H1 (cell line): ENCODE data around the gene RAB4B. TPM values are rescaled to one million over a fixed set of nuclear protein-coding genes. Genes with fewer than 3 reads are reported as not detected.

Experiments used
- CTCF ChIA-PET: fragments of 300-600 bp; sonication (Branson Sonifier 250); formaldehyde crosslinking; loops from one replicate; lab custom pipeline; 2021; ENCODE audit not compliant: partially characterized antibody; lab: Charles Lee
- POLR2A ChIA-PET: fragments of 300-600 bp; sonication (Branson Sonifier 250); formaldehyde crosslinking; loops from one replicate; lab custom pipeline; 2021; ENCODE audit warnings: inconsistent platforms; ENCODE audit not compliant: partially characterized antibody; lab: Charles Lee
- DNase-seq, 2 experiments: peaks; one replicate each; pipeline versions ENCODE4 v3.0.0 to v3.0.0-alpha.2; 2010 to 2022; ENCODE audit warnings: low spot score in 2 of 2, low read depth in 1 of 2, mixed read lengths in 1 of 2
- FAIRE-seq: peaks from 2 replicates; lab custom pipeline; 2011; peaks lifted over from hg19 to GRCh38; lab: Jason Lieb, UNC
- H2AFZ ChIP-seq: 2 replicates; pipeline ENCODE4 v1.8.1; 2012; ENCODE audit warnings: low read length, inconsistent platforms
- H2AK5ac ChIP-seq: 2 replicates; pipeline ENCODE4 v1.6.1; 2013; ENCODE audit warnings: low read depth, low read length
- H2BK120ac ChIP-seq: replicated peaks from 2 replicates; pipeline ENCODE3; 2013; ENCODE audit warnings: low read depth, low read length, inconsistent platforms
- H2BK12ac ChIP-seq: 2 replicates; pipeline ENCODE4 v1.6.1; 2013; ENCODE audit warnings: low read depth, low read length
- H2BK15ac ChIP-seq: 2 replicates; pipeline ENCODE4 v1.6.1; 2013; ENCODE audit warnings: low read length
- H2BK20ac ChIP-seq: 2 replicates; pipeline ENCODE4 v1.6.1; 2013; ENCODE audit warnings: low read length
- H2BK5ac ChIP-seq: 2 replicates; pipeline ENCODE4 v1.6.1; 2013; ENCODE audit warnings: low read depth, low read length
- H3K14ac ChIP-seq: 2 replicates; pipeline ENCODE4 v1.6.1; 2013; ENCODE audit warnings: inconsistent platforms; ENCODE audit not compliant: insufficient read length
- H3K18ac ChIP-seq: 2 replicates; pipeline ENCODE4 v1.6.1; 2013; ENCODE audit warnings: low read length; ENCODE audit errors: extremely low read depth
- H3K23ac ChIP-seq: 2 replicates; pipeline ENCODE4 v1.6.1; 2013; ENCODE audit warnings: inconsistent platforms; ENCODE audit not compliant: insufficient read length
- H3K23me2 ChIP-seq: 2 replicates; pipeline ENCODE4 v1.6.1; 2013; ENCODE audit warnings: low read depth, low read length
- H3K27ac ChIP-seq: 2 replicates; pipeline ENCODE4 v1.6.1; 2011; ENCODE audit warnings: low read depth, low read length, inconsistent platforms
- H3K27me3 ChIP-seq, 4 experiments: replicated peaks in 1 of 4; 1 replicate in 1 of 4; 2 replicates in 3 of 4; pipeline versions ENCODE4 v1.6.1 to v1.8.1; 2011 to 2013; ENCODE audit warnings: low read length in 3 of 4, mild to moderate bottlenecking in 3 of 4, inconsistent platforms in 2 of 4, mixed read lengths in 2 of 4, moderate library complexity in 1 of 4; ENCODE audit not compliant: control insufficient read depth in 3 of 4, insufficient read depth in 3 of 4; ENCODE audit errors: extremely low read depth in 1 of 4
- H3K36me3 ChIP-seq, 4 experiments: 2 replicates each; pipeline versions ENCODE4 v1.6.1 to v1.8.1; 2011 to 2013; ENCODE audit warnings: mild to moderate bottlenecking in 4 of 4, low read length in 3 of 4, moderate library complexity in 2 of 4, control low read depth in 1 of 4, inconsistent platforms in 1 of 4; ENCODE audit not compliant: insufficient read depth in 4 of 4, control insufficient read depth in 2 of 4
- H3K4ac ChIP-seq: replicated peaks from 2 replicates; pipeline ENCODE3; 2013; ENCODE audit warnings: low read length, low read depth, mixed read lengths, inconsistent platforms; ENCODE audit not compliant: insufficient read length
- H3K4me1 ChIP-seq, 4 experiments: replicated peaks in 1 of 4; 1 replicate in 1 of 4; 2 replicates in 3 of 4; pipeline versions ENCODE4 v1.6.1 to v1.8.1; 2011 to 2013; ENCODE audit warnings: low read length in 3 of 4, inconsistent platforms in 2 of 4, mixed read lengths in 1 of 4; ENCODE audit not compliant: insufficient read depth in 4 of 4, control insufficient read depth in 3 of 4
- H3K4me2 ChIP-seq, 2 experiments: 2 replicates each; pipeline versions ENCODE4 v1.6.1 to v1.8.1; 2011 to 2013; ENCODE audit warnings: low read depth in 2 of 2, low read length in 2 of 2, control low read depth in 1 of 2, inconsistent platforms in 1 of 2, mild to moderate bottlenecking in 1 of 2; ENCODE audit not compliant: insufficient read depth in 1 of 2
- H3K4me3 ChIP-seq, 4 experiments: fragments of 200-600, 300-600 bp in 1 of 4; sonication (generic), shearing (Covaris generic), sonication (Bioruptor Twin) in 1 of 4; 2 replicates each; pipeline versions ENCODE4 v1.5.1 to v1.8.1; 2011 to 2016; ENCODE audit warnings: low read length in 4 of 4, low read depth in 3 of 4, control low read depth in 2 of 4, inconsistent platforms in 2 of 4, mild to moderate bottlenecking in 2 of 4, mixed read lengths in 1 of 4, moderate library complexity in 1 of 4; ENCODE audit not compliant: insufficient read depth in 2 of 4; ENCODE audit errors: extremely low read depth in 1 of 4
- H3K56ac ChIP-seq: replicated peaks from 2 replicates; pipeline ENCODE3; 2013; ENCODE audit warnings: low read depth, mild to moderate bottlenecking, mixed read lengths, low read length, inconsistent platforms; ENCODE audit not compliant: insufficient read length
- H3K79me1 ChIP-seq: 2 replicates; pipeline ENCODE4 v1.6.1; 2013; ENCODE audit warnings: low read depth, low read length, control low read depth
- H3K79me2 ChIP-seq, 2 experiments: 2 replicates each; pipeline versions ENCODE4 v1.6.1 to v1.8.1; 2012 to 2013; ENCODE audit warnings: low read length in 2 of 2, mild to moderate bottlenecking in 2 of 2, inconsistent platforms in 1 of 2; ENCODE audit not compliant: insufficient read depth in 2 of 2, control insufficient read depth in 1 of 2
- H3K9ac ChIP-seq, 4 experiments: replicated peaks in 1 of 4; 1 replicate in 1 of 4; 2 replicates in 3 of 4; pipeline versions ENCODE4 v1.6.1 to v1.8.1; 2011 to 2013; ENCODE audit warnings: low read depth in 3 of 4, low read length in 3 of 4, control low read depth in 2 of 4, mild to moderate bottlenecking in 2 of 4, moderate library complexity in 2 of 4, inconsistent platforms in 1 of 4; ENCODE audit errors: extremely low read depth in 1 of 4
- H3K9me3 ChIP-seq, 2 experiments: 2 replicates each; pipeline versions ENCODE4 v1.6.1 to v1.8.1; 2012 to 2013; ENCODE audit warnings: mild to moderate bottlenecking in 2 of 2, moderate library complexity in 2 of 2, control low read depth in 1 of 2, inconsistent platforms in 1 of 2, low read depth in 1 of 2, low read length in 1 of 2, mixed read lengths in 1 of 2; ENCODE audit not compliant: insufficient read depth in 2 of 2
- H4K20me1 ChIP-seq, 2 experiments: replicated peaks in 1 of 2; 2 replicates each; pipeline versions ENCODE3 to v1.8.1; 2011 to 2013; ENCODE audit warnings: inconsistent platforms in 2 of 2, low read length in 2 of 2, mild to moderate bottlenecking in 1 of 2; ENCODE audit not compliant: insufficient read depth in 2 of 2, control insufficient read depth in 1 of 2
- H4K5ac ChIP-seq: 2 replicates; pipeline ENCODE4 v1.6.1; 2013; ENCODE audit warnings: low read length, low read depth, mixed read lengths, inconsistent platforms; ENCODE audit not compliant: insufficient read length
- H4K8ac ChIP-seq: 2 replicates; pipeline ENCODE4 v1.8.0; 2013; ENCODE audit warnings: mild to moderate bottlenecking, moderate library complexity, low read length, inconsistent platforms; ENCODE audit not compliant: insufficient read depth; ENCODE audit errors: extremely low read depth
- H4K91ac ChIP-seq: replicated peaks from 2 replicates; pipeline ENCODE3; 2013; ENCODE audit warnings: low read length, mixed read lengths, inconsistent platforms; ENCODE audit not compliant: insufficient read length
- JUND ChIP-seq: IDR thresholded peaks from 2 replicates; pipeline ENCODE4 v1.6.1; 2011; ENCODE audit warnings: mild to moderate bottlenecking, improper control_type of control experiment, low read length
- KDM1A ChIP-seq: fragments of 200-600, 300-600 bp; sonication (generic); IDR thresholded peaks from 2 replicates; pipeline ENCODE4 v1.7.1; 2016; ENCODE audit warnings: mild to moderate bottlenecking, low read length, borderline replicate concordance
- POLR2A ChIP-seq, 2 experiments: IDR thresholded peaks; 1 replicate in 1 of 2; 2 replicates in 1 of 2; pipeline ENCODE4 v1.6.1; 2011; ENCODE audit warnings: low read depth in 2 of 2, low read length in 2 of 2, mild to moderate bottlenecking in 2 of 2; ENCODE audit errors: control extremely low read depth in 1 of 2
- WGBS, 2 experiments: shearing (Covaris generic) in 1 of 2; methylation state at CpG; one replicate each; pipeline versions ENCODE4 v1.1.6 to v1.1.7; 2013 to 2015; ENCODE audit warnings: low lambda C conversion rate in 2 of 2, mixed read lengths in 2 of 2, inconsistent platforms in 1 of 2, low coverage in 1 of 2, missing lambda C conversion rate in 1 of 2; ENCODE audit not compliant: insufficient replicate concordance in 2 of 2, insufficient coverage in 1 of 2, insufficient read length in 1 of 2; ENCODE audit errors: extremely low coverage in 1 of 2, missing lambda C conversion rate in 1 of 2; 5-methylcytosine and 5-hydroxymethylcytosine counted together
- polyA plus RNA-seq, 7 experiments: library from polyadenylated mRNA; depleted of rRNA in 3 of 7; stranded (reverse) in 5 of 7; unstranded in 2 of 7; fragments of >200 nt in 5 of 7; fragments of 200-250 nt in 2 of 7; gene quantifications; 1 replicate in 5 of 7; 2 replicates in 1 of 7; 4 replicates in 1 of 7; pipeline versions ENCODE4 v1.2.1 to v1.2.3, GENCODE V29; 2011 to 2013; ENCODE audit warnings: missing spikeins in 2 of 7, mixed read lengths in 2 of 7
- total RNA-seq: library from RNA; stranded (reverse); fragmentation: NEBNext Ultra II Directional; extraction: Animal tissue kit (Norgen Biotek cat#: 25700); gene quantifications from 2 replicates; pipeline ENCODE4 v1.2.1, GENCODE V29; 2021

RAB4B gene
- total and polyA plus RNA-seq, 2 of the 8 experiments (the other 6 are each of a cell fraction or from before 2014, with no cell fraction given), result 15.9 to 28.6 TPM

- Histone ChIP-seq H4K91ac (no peak overlapping the region), H3K14ac (no peak overlapping the region), H4K8ac (no peak overlapping the region), H3K4me3 (no peak overlapping the region), H2AK5ac (no peak overlapping the region), H3K79me1 (no peaks in the 10 kb centered on the region), H4K20me1 (no peaks in the 10 kb centered on the region), H4K5ac (no peak overlapping the region), H3K4ac (no peak overlapping the region), H3K79me2 (no peaks in the 10 kb centered on the region), H3K23me2 (no peaks in the 10 kb centered on the region), H2BK12ac (no peak overlapping the region), H3K4me1 (no peaks in the 10 kb centered on the region), H2BK15ac (no peak overlapping the region), H3K27ac (no peak overlapping the region), H2BK20ac (no peak overlapping the region), H3K9ac (no peak overlapping the region), H3K4me2 (no peak overlapping the region), H2BK5ac (no peak overlapping the region), H3K18ac (no peak overlapping the region), H3K23ac (no peak overlapping the region), H3K36me3 (no peaks in the 10 kb centered on the region; a peak in 1 of 8 replicates), H2BK120ac (no peak overlapping the region), H3K9me3 (no peaks in the 10 kb centered on the region), H3K27me3 (no peaks in the 10 kb centered on the region), H3K56ac (no peak overlapping the region), H2AFZ (no peak overlapping the region)
- 74% methylated on average over 7 of the region's 7 CpGs; no CpG with 5 or more reads in 1 of the 2 experiments for WGBS, 2 experiments
- DNase-seq (no peak), FAIRE-seq (no peak)
- no peak for TF ChIP-seq POLR2A (IDR thresholded peaks at IDR 0.05; ENCODE audit: control extremely low read depth in 1 of 2, low read depth in 2 of 2, low read length in 2 of 2)
- no peak for TF ChIP-seq KDM1A
- no peak for TF ChIP-seq JUND
- ChIA-PET CTCF (interaction anchor here (0.6 to 1.5 kb wide), 3 partner anchors 16 to 1631 kb away, joined by 3 to 7 read pairs (median 3); no protein-coding TSS in a partner anchor), POLR2A (interaction anchor here (0.6 to 1.3 kb wide), 2 partner anchors 15 to 47 kb away, joined by 3 to 4 read pairs; no protein-coding TSS in a partner anchor)
These were observed 13.3 kb downstream of the RAB4B start for GRCh38 chr19:40791349-40791748.
